HEK293T (cell line): ENCODE results near the gene SMAD3.

Experiments used
- BHLHE40 ChIP-seq: fragments of 450-650 bp; IDR thresholded peaks from 2 replicates; pipeline ENCODE4 v1.6.1; 2016; ENCODE audit warnings: mild to moderate bottlenecking, moderate library complexity, borderline replicate concordance
- HDGF ChIP-seq: fragments of 450-650 bp; IDR thresholded peaks from 2 replicates; pipeline ENCODE4 v1.6.1; 2017; ENCODE audit warnings: antibody characterized with exemption, borderline replicate concordance
- NFRKB ChIP-seq: fragments of 450-650 bp; IDR thresholded peaks from 2 replicates; pipeline ENCODE4 v1.6.1; 2016; ENCODE audit warnings: mild to moderate bottlenecking, moderate library complexity
- SP1 ChIP-seq: fragments of 450-650 bp; IDR thresholded peaks from 2 replicates; pipeline ENCODE4 v1.6.1; 2017
- TF ChIP-seq, protein P1 (sequence below): fragments of 450-650 bp; IDR thresholded peaks from 2 replicates; pipeline ENCODE4 v1.6.1; 2016

DNA sequence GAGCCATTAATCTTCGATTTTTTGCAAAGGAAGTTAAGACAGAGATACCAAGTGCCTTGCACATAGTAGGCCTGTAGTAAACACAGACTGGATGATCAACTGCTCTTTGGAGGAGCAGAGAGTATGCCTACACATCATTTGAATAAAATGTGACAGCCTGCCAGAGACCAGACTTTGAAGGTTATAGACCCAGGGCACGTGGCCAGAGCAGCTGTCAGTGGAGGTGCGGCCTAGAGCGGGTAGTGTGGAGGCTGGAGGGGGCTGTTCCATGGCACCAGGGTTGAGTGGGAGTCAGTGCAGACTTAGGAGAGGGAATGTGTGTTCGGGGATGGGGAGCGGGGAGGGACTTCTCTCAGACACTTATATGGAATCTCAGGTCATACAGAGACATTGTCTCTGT is 80.8 kb downstream of the SMAD3 start:
- TF ChIP-seq SP1 (no peak), BHLHE40 (no peak), NFRKB (no peak), HDGF (no peak)
- TF ChIP-seq, protein P1, sequence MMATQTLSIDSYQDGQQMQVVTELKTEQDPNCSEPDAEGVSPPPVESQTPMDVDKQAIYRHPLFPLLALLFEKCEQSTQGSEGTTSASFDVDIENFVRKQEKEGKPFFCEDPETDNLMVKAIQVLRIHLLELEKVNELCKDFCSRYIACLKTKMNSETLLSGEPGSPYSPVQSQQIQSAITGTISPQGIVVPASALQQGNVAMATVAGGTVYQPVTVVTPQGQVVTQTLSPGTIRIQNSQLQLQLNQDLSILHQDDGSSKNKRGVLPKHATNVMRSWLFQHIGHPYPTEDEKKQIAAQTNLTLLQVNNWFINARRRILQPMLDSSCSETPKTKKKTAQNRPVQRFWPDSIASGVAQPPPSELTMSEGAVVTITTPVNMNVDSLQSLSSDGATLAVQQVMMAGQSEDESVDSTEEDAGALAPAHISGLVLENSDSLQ, result no peak
